OCI-LY3 (cell line): ENCODE measurements around the gene LDHAL6B.
"Not testable (repeated sequence)": the region's sequence is repeated elsewhere in the genome, so short reads cannot be mapped to it uniquely, and the experiment has no call there.

ENCODE experiments used
- H2AFZ ChIP-seq: fragments of 200-600, 300-600 bp; shearing (Covaris generic); 2 replicates; pipeline ENCODE4 v1.6.0; 2014; ENCODE audit warnings: antibody characterized with exemption, low read depth, low read length
- H3K27ac ChIP-seq: fragments of 200-600, 300-600 bp; sonication (generic); 2 replicates; pipeline ENCODE4 v1.5.1; 2014; ENCODE audit warnings: mild to moderate bottlenecking, low read length, moderate library complexity, mixed read lengths
- H3K27me3 ChIP-seq: fragments of 200-600, 300-600 bp; sonication (generic); 2 replicates; pipeline ENCODE4 v1.6.1; 2014; ENCODE audit warnings: low read depth, low read length, mixed read lengths
- H3K36me3 ChIP-seq: fragments of 200-600, 300-600 bp; sonication (generic); replicated peaks from 2 replicates; pipeline ENCODE3; 2014; ENCODE audit warnings: low read depth, low read length, mixed read lengths
- H3K4me1 ChIP-seq: fragments of 300-600, 200-600 bp; sonication (generic); 2 replicates; pipeline ENCODE4 v1.6.1; 2014; ENCODE audit warnings: low read length, mixed read lengths
- H3K4me2 ChIP-seq: fragments of 200-600, 300-600 bp; sonication (generic); 2 replicates; pipeline ENCODE4 v1.6.1; 2014; ENCODE audit warnings: low read length, mixed read lengths
- H3K4me3 ChIP-seq: fragments of 300-600, 200-600 bp; sonication (generic); 2 replicates; pipeline ENCODE4 v1.5.1; 2014; ENCODE audit warnings: antibody characterized with exemption, mild to moderate bottlenecking, low read length, moderate library complexity
- H3K79me2 ChIP-seq: fragments of 300-600, 200-600 bp; shearing (Covaris generic); 2 replicates; pipeline ENCODE4 v1.6.1; 2014; ENCODE audit warnings: mild to moderate bottlenecking, low read length, mixed read lengths
- H3K9ac ChIP-seq: fragments of 300-600, 200-600 bp; shearing (Covaris generic); 2 replicates; pipeline ENCODE4 v1.6.0; 2014; ENCODE audit warnings: mild to moderate bottlenecking, low read length, moderate library complexity
- H3K9me3 ChIP-seq: fragments of 200-600, 300-600 bp; shearing (Covaris generic); 2 replicates; pipeline ENCODE4 v1.6.1; 2014; ENCODE audit warnings: low read length, mixed read lengths; ENCODE audit not compliant: insufficient read depth
- H4K20me1 ChIP-seq: fragments of 200-600, 300-600 bp; sonication (generic); 2 replicates; pipeline ENCODE4 v1.6.1; 2016; ENCODE audit warnings: low read length, mixed read lengths; ENCODE audit not compliant: insufficient read depth
- EZH2phosphoT487 ChIP-seq: fragments of 200-600 bp; shearing (Covaris generic); IDR thresholded peaks from 2 replicates; pipeline ENCODE4 v1.6.1; 2018; ENCODE audit warnings: antibody characterized with exemption, mixed run types, low read depth
- TF ChIP-seq, protein P1 (sequence below): fragments of 200-600, 300-600 bp; sonication (generic); IDR thresholded peaks from 2 replicates; pipeline ENCODE4 v1.5.1; 2014; ENCODE audit warnings: antibody characterized with exemption, low read length, low read depth

Gene LDHAL6B

GRCh38 chr15:59159210-59159609 lies 47.4 kb upstream of the LDHAL6B start:
- no peak overlapping the region for H3K27ac ChIP-seq
- H3K4me1 ChIP-seq, result no peaks in the 10 kb centered on the region
- TF ChIP-seq, protein P1, sequence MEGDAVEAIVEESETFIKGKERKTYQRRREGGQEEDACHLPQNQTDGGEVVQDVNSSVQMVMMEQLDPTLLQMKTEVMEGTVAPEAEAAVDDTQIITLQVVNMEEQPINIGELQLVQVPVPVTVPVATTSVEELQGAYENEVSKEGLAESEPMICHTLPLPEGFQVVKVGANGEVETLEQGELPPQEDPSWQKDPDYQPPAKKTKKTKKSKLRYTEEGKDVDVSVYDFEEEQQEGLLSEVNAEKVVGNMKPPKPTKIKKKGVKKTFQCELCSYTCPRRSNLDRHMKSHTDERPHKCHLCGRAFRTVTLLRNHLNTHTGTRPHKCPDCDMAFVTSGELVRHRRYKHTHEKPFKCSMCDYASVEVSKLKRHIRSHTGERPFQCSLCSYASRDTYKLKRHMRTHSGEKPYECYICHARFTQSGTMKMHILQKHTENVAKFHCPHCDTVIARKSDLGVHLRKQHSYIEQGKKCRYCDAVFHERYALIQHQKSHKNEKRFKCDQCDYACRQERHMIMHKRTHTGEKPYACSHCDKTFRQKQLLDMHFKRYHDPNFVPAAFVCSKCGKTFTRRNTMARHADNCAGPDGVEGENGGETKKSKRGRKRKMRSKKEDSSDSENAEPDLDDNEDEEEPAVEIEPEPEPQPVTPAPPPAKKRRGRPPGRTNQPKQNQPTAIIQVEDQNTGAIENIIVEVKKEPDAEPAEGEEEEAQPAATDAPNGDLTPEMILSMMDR, result no peak
- TF ChIP-seq EZH2phosphoT487, result no peak
- no peaks in the 10 kb centered on the region for H3K9me3 ChIP-seq
- no peak overlapping the region for H3K4me2 ChIP-seq
- no peak overlapping the region for H3K4me3 ChIP-seq
- no peaks in the 10 kb centered on the region for H3K27me3 ChIP-seq
- no peak overlapping the region for H3K9ac ChIP-seq
- no peak overlapping the region for H2AFZ ChIP-seq
- no peaks in the 10 kb centered on the region for H4K20me1 ChIP-seq
- H3K79me2 ChIP-seq, result no peaks in the 10 kb centered on the region
- H3K36me3 ChIP-seq, result no peaks in the 10 kb centered on the region

GRCh38 chr15:59160880-59161593 lies 45.6 kb upstream of the LDHAL6B start:
- TF ChIP-seq, protein P1, result peak; percentile 84
- no peak for TF ChIP-seq EZH2phosphoT487
- Histone ChIP-seq H3K36me3 (no peaks in the 10 kb centered on the region), H3K27me3 (no peaks in the 10 kb centered on the region), H2AFZ (no peak overlapping the region), H3K27ac (no peak overlapping the region), H3K4me1 (peaks cover 6% of the 10 kb centered on the region; the same call in 1 of the 2 replicates), H3K9ac (no peak overlapping the region), H3K9me3 (no peaks in the 10 kb centered on the region), H3K4me2 (no peak overlapping the region), H4K20me1 (no peaks in the 10 kb centered on the region), H3K79me2 (no peaks in the 10 kb centered on the region), H3K4me3 (no peak overlapping the region)

GRCh38 chr15:59162080-59162479 lies 44.6 kb upstream of the LDHAL6B start:
- not testable (repeated sequence) for H3K4me2 ChIP-seq, H3K27me3 ChIP-seq, H3K79me2 ChIP-seq, H3K36me3 ChIP-seq, H3K4me3 ChIP-seq, H2AFZ ChIP-seq, H3K9ac ChIP-seq, H4K20me1 ChIP-seq, H3K27ac ChIP-seq, H3K4me1 ChIP-seq, H3K9me3 ChIP-seq

GRCh38 chr15:59165726-59166125 lies 40.9 kb upstream of the LDHAL6B start:
- no peaks in the 10 kb centered on the region for H4K20me1 ChIP-seq
- 0 out of 2 replicates have a peak overlapping the region, but pooled peaks have one; percentile 3 for H3K27ac ChIP-seq
- no peaks in the 10 kb centered on the region for H3K79me2 ChIP-seq
- H2AFZ ChIP-seq, result no peak overlapping the region
- H3K9me3 ChIP-seq, result no peaks in the 10 kb centered on the region
- H3K4me2 ChIP-seq, result no peak overlapping the region
- H3K4me1 ChIP-seq, result peaks cover 16% of the 10 kb centered on the region
- TF ChIP-seq, protein P1, result no peak
- no peak for TF ChIP-seq EZH2phosphoT487
- no peak overlapping the region for H3K4me3 ChIP-seq
- H3K27me3 ChIP-seq, result no peaks in the 10 kb centered on the region
- no peak overlapping the region for H3K9ac ChIP-seq
- no peaks in the 10 kb centered on the region for H3K36me3 ChIP-seq
